GM23338 (cell line): ENCODE data around the gene TUBB2A. TPM values are rescaled to one million over a fixed set of nuclear protein-coding genes. Genes with fewer than 3 reads are reported as not detected.
A peak's percentile ranks its signal among the peaks of the same experiment; 100 is the strongest.

Experiments
- ATAC-seq: fragments of 200-7000 bp; cut with Tn5 transposase; 3 replicates; pipeline ENCODE4 v1.9.1; 2020
- DNase-seq: peaks from one replicate; pipeline ENCODE4 v3.0.0-alpha.2; 2015; ENCODE audit warnings: low spot score
- H2AFZ ChIP-seq: fragments of 200-600 bp; sonication (generic); 2 replicates; pipeline ENCODE4 v1.8.0; 2016; ENCODE audit warnings: antibody characterized with exemption, mild to moderate bottlenecking, moderate library complexity
- H3F3A ChIP-seq: fragments of 200-600 bp; sonication (generic); replicated peaks from 2 replicates; pipeline ENCODE4 v1.8.0; 2017; ENCODE audit warnings: antibody characterized with exemption, mixed run types, low read depth
- H3K27ac ChIP-seq: fragments of 200-600 bp; sonication (generic); 2 replicates; pipeline ENCODE4 v1.6.1; 2016; ENCODE audit warnings: low read depth
- H3K27me3 ChIP-seq: fragments of 200-600 bp; sonication (generic); 2 replicates; pipeline ENCODE4 v1.8.0; 2016; ENCODE audit warnings: mild to moderate bottlenecking, mixed run types, moderate library complexity; ENCODE audit not compliant: insufficient read depth
- H3K36me3 ChIP-seq: fragments of 200-600 bp; sonication (generic); 2 replicates; pipeline ENCODE4 v1.8.0; 2016; ENCODE audit warnings: mild to moderate bottlenecking; ENCODE audit not compliant: insufficient read depth
- H3K4me1 ChIP-seq: fragments of 200-600 bp; sonication (generic); 2 replicates; pipeline ENCODE4 v1.8.0; 2016; ENCODE audit warnings: mild to moderate bottlenecking, moderate library complexity; ENCODE audit not compliant: insufficient read depth
- H3K4me2 ChIP-seq: fragments of 200-600 bp; sonication (generic); 2 replicates; pipeline ENCODE4 v1.7.1; 2017; ENCODE audit warnings: mixed run types
- H3K4me3 ChIP-seq: fragments of 200-600 bp; sonication (generic); 2 replicates; pipeline ENCODE4 v1.6.1; 2016; ENCODE audit warnings: mixed run types
- H3K79me2 ChIP-seq: fragments of 200-600 bp; sonication (generic); replicated peaks from 2 replicates; pipeline ENCODE4 v1.8.0; 2017; ENCODE audit warnings: mild to moderate bottlenecking; ENCODE audit not compliant: insufficient read depth
- H3K9me2 ChIP-seq: fragments of 200-600 bp; sonication (generic); 2 replicates; pipeline ENCODE4 v1.8.0; 2017; ENCODE audit not compliant: insufficient read depth
- H4K20me1 ChIP-seq: fragments of 200-600 bp; sonication (generic); replicated peaks from 2 replicates; pipeline ENCODE4 v1.8.0; 2017; ENCODE audit warnings: mild to moderate bottlenecking; ENCODE audit not compliant: insufficient read depth
- H3K27ac Mint-ChIP-seq: 2 replicates; pipeline ENCODE4 v1.8.0; 2020; ENCODE audit warnings: inconsistent platforms, mild to moderate bottlenecking, moderate library complexity, mixed read lengths
- H3K27me3 Mint-ChIP-seq: 3 replicates; pipeline ENCODE4 v1.8.0; 2022; ENCODE audit warnings: low read depth, mild to moderate bottlenecking, moderate library complexity, mixed read lengths, inconsistent platforms; ENCODE audit not compliant: insufficient read depth, poor library complexity
- H3K36me3 Mint-ChIP-seq: 3 replicates; pipeline ENCODE4 v1.8.0; 2021; ENCODE audit warnings: low read depth, mild to moderate bottlenecking, inconsistent platforms, moderate library complexity, mixed read lengths
- H3K4me1 Mint-ChIP-seq: 3 replicates; pipeline ENCODE4 v1.8.0; 2020; ENCODE audit warnings: mild to moderate bottlenecking, inconsistent platforms, mixed read lengths
- H3K4me3 Mint-ChIP-seq: 3 replicates; pipeline ENCODE4 v1.8.0; 2021; ENCODE audit warnings: moderate library complexity, mild to moderate bottlenecking, inconsistent platforms, mixed read lengths
- H3K9me3 Mint-ChIP-seq: 3 replicates; pipeline ENCODE4 v1.8.0; 2020; ENCODE audit warnings: moderate library complexity, mild to moderate bottlenecking, inconsistent platforms, mixed read lengths
- CREB1 ChIP-seq: fragments of 250-450 bp; sonication (Bioruptor Pico); IDR thresholded peaks from 2 replicates; pipeline ENCODE4 v1.5.0; 2020; ENCODE audit warnings: low read depth, mild to moderate bottlenecking, moderate library complexity
- EZH2phosphoT487 ChIP-seq: fragments of 200-600 bp; sonication (generic); IDR thresholded peaks from one replicate; pipeline ENCODE4 v1.8.1; 2018; ENCODE audit warnings: antibody characterized with exemption; ENCODE audit not compliant: unreplicated experiment
- POLR2AphosphoS5 ChIP-seq: IDR thresholded peaks from 2 replicates; pipeline ENCODE4 v1.6.1; 2016; ENCODE audit warnings: antibody characterized with exemption, low read depth
- ZNF114 ChIP-seq: fragments of 250-450 bp; sonication (Bioruptor Pico); IDR thresholded peaks from 2 replicates; pipeline ENCODE4 v1.5.0; 2020; ENCODE audit warnings: mild to moderate bottlenecking, moderate library complexity
- ZNF331 ChIP-seq: fragments of 250-450 bp; sonication (Bioruptor Pico); IDR thresholded peaks from 2 replicates; pipeline ENCODE4 v1.5.0; 2020; ENCODE audit warnings: low read depth, mild to moderate bottlenecking, moderate library complexity
- polyA plus RNA-seq: library from polyadenylated mRNA; unstranded; fragments of >200 nt; fragmentation: Nextera tagmentation; extraction: Ambion mirVana; gene quantifications from 2 replicates; pipeline ENCODE4 v1.2.1, GENCODE V29; 2016
- total RNA-seq: library from RNA; depleted of rRNA; stranded (reverse); fragments of >200 nt; shearing (Covaris generic); gene quantifications from 2 replicates; pipeline ENCODE4 v1.2.3, GENCODE V29; 2014
- TF ChIP-seq, protein P1 (sequence below), 2 experiments: fragments of 200-600 bp in 1 of 2; sonication (generic) in 1 of 2; conservative IDR thresholded peaks; 2 replicates each; pipeline versions ENCODE4 v1.5.1 to v1.6.1; 2016 to 2017; ENCODE audit warnings: antibody characterized with exemption in 2 of 2, low read depth in 2 of 2, mild to moderate bottlenecking in 2 of 2, moderate library complexity in 1 of 2
- TF ChIP-seq, protein P2 (sequence below): IDR thresholded peaks from one replicate; pipeline ENCODE4 v1.6.1; 2018; ENCODE audit warnings: antibody characterized with exemption; ENCODE audit not compliant: unreplicated experiment

TUBB2A gene
- total and polyA plus RNA-seq, 2 experiments from 2014 or later, result 305 to 376 TPM

DNA sequence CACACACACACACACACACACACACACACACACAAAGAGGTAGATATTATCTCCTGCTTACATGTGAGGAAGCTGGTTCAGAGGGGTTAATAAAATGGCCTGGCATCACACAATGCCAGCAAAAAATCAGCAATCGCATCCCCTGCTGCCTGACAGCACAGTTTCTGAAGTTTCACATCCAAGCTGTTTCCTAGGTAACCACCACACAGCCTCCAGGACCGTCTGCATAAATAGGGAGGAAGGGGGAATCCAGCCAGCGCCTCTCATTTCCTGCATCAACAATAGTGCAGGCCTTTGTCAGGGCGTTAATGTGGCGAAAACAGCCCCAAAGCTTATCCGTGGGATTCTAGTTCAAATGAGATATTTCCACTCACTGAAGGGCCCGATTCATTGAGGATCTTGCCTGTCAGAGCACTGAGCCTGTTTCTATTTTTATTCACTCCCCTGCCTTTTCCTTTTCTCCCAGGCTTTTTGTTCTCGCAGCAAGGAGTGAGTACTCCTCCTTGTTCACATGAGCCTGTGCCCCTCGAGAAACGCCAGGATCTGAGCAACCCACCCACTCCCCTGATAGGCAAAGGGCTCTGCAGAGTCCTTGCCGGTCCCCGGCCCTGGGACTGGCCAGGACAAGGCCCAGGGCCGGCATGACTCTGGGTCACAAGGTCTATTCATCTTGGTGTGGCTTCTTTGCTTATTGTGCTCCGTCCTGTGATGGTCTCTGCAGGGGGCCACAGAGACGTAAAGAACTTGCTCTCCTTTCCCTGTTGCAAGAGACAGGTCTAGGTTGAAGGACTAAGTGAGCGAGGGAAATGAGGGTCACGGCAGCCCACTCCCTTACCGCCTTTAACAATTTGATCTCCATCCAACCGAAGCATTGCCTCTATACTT, 37.4 kb upstream of the TUBB2A start:
- Mint-ChIP-seq H3K36me3 (peaks cover 2% of the 10 kb centered on the region; the same call in 1 of the 3 replicates), H3K4me1 (peaks cover 15% of the 10 kb centered on the region)
- peaks cover 38% of the 10 kb centered on the region for H3K4me1 ChIP-seq

More for the DNA sequence above, 37.4 kb upstream of the TUBB2A start:
- DNase-seq (peak; percentile 86), ATAC-seq (peak; percentile 69)
- Histone ChIP-seq H3F3A (peaks cover 6% of the 10 kb centered on the region), H3K27ac (peak overlapping the region; percentile 78), H4K20me1 (no peaks in the 10 kb centered on the region), H3K79me2 (no peaks in the 10 kb centered on the region), H3K4me2 (peak overlapping the region; percentile 56), H3K27me3 (no peaks in the 10 kb centered on the region), H3K4me3 (peak overlapping the region; percentile 23; the same call in 1 of the 2 replicates), H2AFZ (peak overlapping the region; percentile 83; the same call in 1 of the 2 replicates), H3K36me3 (no peaks in the 10 kb centered on the region), H3K9me2 (no peaks in the 10 kb centered on the region)
- Mint-ChIP-seq H3K27ac (no peak overlapping the region), H3K27me3 (peaks cover 8% of the 10 kb centered on the region), H3K4me3 (no peak overlapping the region), H3K9me3 (peaks cover 8% of the 10 kb centered on the region; the same call in 1 of the 3 replicates)
- no peak for TF ChIP-seq EZH2phosphoT487
- no peak for TF ChIP-seq ZNF114 (CRISPR knock-in tag)
- no peak for TF ChIP-seq POLR2AphosphoS5
- TF ChIP-seq, protein P1, sequence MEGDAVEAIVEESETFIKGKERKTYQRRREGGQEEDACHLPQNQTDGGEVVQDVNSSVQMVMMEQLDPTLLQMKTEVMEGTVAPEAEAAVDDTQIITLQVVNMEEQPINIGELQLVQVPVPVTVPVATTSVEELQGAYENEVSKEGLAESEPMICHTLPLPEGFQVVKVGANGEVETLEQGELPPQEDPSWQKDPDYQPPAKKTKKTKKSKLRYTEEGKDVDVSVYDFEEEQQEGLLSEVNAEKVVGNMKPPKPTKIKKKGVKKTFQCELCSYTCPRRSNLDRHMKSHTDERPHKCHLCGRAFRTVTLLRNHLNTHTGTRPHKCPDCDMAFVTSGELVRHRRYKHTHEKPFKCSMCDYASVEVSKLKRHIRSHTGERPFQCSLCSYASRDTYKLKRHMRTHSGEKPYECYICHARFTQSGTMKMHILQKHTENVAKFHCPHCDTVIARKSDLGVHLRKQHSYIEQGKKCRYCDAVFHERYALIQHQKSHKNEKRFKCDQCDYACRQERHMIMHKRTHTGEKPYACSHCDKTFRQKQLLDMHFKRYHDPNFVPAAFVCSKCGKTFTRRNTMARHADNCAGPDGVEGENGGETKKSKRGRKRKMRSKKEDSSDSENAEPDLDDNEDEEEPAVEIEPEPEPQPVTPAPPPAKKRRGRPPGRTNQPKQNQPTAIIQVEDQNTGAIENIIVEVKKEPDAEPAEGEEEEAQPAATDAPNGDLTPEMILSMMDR (conservative IDR thresholded peaks at IDR 0.05; ENCODE audit: low read depth in 2 of 2), result no peak
- TF ChIP-seq, protein P2, sequence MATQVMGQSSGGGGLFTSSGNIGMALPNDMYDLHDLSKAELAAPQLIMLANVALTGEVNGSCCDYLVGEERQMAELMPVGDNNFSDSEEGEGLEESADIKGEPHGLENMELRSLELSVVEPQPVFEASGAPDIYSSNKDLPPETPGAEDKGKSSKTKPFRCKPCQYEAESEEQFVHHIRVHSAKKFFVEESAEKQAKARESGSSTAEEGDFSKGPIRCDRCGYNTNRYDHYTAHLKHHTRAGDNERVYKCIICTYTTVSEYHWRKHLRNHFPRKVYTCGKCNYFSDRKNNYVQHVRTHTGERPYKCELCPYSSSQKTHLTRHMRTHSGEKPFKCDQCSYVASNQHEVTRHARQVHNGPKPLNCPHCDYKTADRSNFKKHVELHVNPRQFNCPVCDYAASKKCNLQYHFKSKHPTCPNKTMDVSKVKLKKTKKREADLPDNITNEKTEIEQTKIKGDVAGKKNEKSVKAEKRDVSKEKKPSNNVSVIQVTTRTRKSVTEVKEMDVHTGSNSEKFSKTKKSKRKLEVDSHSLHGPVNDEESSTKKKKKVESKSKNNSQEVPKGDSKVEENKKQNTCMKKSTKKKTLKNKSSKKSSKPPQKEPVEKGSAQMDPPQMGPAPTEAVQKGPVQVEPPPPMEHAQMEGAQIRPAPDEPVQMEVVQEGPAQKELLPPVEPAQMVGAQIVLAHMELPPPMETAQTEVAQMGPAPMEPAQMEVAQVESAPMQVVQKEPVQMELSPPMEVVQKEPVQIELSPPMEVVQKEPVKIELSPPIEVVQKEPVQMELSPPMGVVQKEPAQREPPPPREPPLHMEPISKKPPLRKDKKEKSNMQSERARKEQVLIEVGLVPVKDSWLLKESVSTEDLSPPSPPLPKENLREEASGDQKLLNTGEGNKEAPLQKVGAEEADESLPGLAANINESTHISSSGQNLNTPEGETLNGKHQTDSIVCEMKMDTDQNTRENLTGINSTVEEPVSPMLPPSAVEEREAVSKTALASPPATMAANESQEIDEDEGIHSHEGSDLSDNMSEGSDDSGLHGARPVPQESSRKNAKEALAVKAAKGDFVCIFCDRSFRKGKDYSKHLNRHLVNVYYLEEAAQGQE, result no peak
- TF ChIP-seq CREB1, result no peak
- no peak for TF ChIP-seq ZNF331 (CRISPR knock-in tag)
